K562 (cell line): ENCODE data around the gene THOC1. TPM values are rescaled to one million over a fixed set of nuclear protein-coding genes. Genes with fewer than 3 reads are reported as not detected.
A peak's percentile ranks its signal among the peaks of the same experiment; 100 is the strongest.
"Not testable (repeated sequence)": the region's sequence is repeated elsewhere in the genome, so short reads cannot be mapped to it uniquely, and the experiment has no call there.

Experiments
- ATAC-seq: fragments of 200-7000 bp; cut with Tn5 transposase; 3 replicates; pipeline ENCODE4 v1.9.1; 2020; ENCODE audit warnings: moderate library complexity
- BruUV-seq: library from RNA; stranded (reverse); fragments of 400-500 nt; replicated peaks from 2 replicates; lab custom pipeline; 2021; lab: Mats Ljungman, UMichigan
- CTCF ChIA-PET: fragments of 300-600 bp; formaldehyde crosslinking; extraction: SDS; loops from one replicate; lab custom pipeline; 2021; ENCODE audit warnings: low intra/inter-chr PET ratio; lab: Yijun Ruan, JAX
- POLR2A ChIA-PET: fragments of 300-600, 350-650 bp; sonication (Branson Sonifier 250); formaldehyde crosslinking; extraction: SDS; loops from one replicate; lab custom pipeline; 2021; ENCODE audit warnings: antibody characterized with exemption, inconsistent platforms; lab: Yijun Ruan, JAX
- DNase-seq, 4 experiments: peaks; one replicate each; pipeline versions ENCODE4 v3.0.0 to v3.0.0-alpha.2; 2011 to 2018; ENCODE audit warnings: low spot score in 3 of 4, mixed read lengths in 3 of 4; ENCODE audit errors: extremely low read depth in 1 of 4
- FAIRE-seq: peaks from 2 replicates; lab custom pipeline; 2011; peaks lifted over from hg19 to GRCh38; lab: Jason Lieb, UNC
- H2AFZ ChIP-seq: 2 replicates; pipeline ENCODE4 v1.6.0; 2011; ENCODE audit warnings: low read depth, low read length, control low read depth, inconsistent platforms
- H3K27ac ChIP-seq: fragments of 200-600 bp; 3 replicates; pipeline ENCODE4 v1.8.0; 2011; ENCODE audit warnings: low read depth, mild to moderate bottlenecking, control low read depth, inconsistent platforms, low read length, moderate library complexity, mixed read lengths; ENCODE audit errors: extremely low read depth
- H3K27me3 ChIP-seq, 2 experiments: fragments of 300-600 bp in 1 of 2; 2 replicates in 1 of 2; 3 replicates in 1 of 2; pipeline versions ENCODE4 v1.6.0 to v1.8.0; 2011; ENCODE audit warnings: inconsistent platforms in 2 of 2, low read length in 2 of 2, mild to moderate bottlenecking in 1 of 2, mixed read lengths in 1 of 2, moderate library complexity in 1 of 2; ENCODE audit not compliant: control insufficient read depth in 2 of 2, insufficient read depth in 2 of 2
- H3K36me3 ChIP-seq: fragments of 300-600 bp; 3 replicates; pipeline ENCODE4 v1.8.0; 2011; ENCODE audit warnings: mild to moderate bottlenecking, low read length, inconsistent platforms; ENCODE audit not compliant: control insufficient read depth, insufficient read depth
- H3K4me1 ChIP-seq, 2 experiments: fragments of 200-600 bp in 1 of 2; replicated peaks in 1 of 2; 2 replicates in 1 of 2; 3 replicates in 1 of 2; pipeline versions ENCODE4 v1.5.1 to v1.8.0; 2011; ENCODE audit warnings: inconsistent platforms in 2 of 2, low read length in 2 of 2, mild to moderate bottlenecking in 1 of 2, mixed read lengths in 1 of 2, moderate library complexity in 1 of 2; ENCODE audit not compliant: control insufficient read depth in 2 of 2, insufficient read depth in 2 of 2
- H3K4me2 ChIP-seq: 2 replicates; pipeline ENCODE4 v1.6.1; 2011; ENCODE audit warnings: low read length, control low read depth, inconsistent platforms, mixed read lengths; ENCODE audit not compliant: insufficient read depth
- H3K4me3 ChIP-seq: fragments of 200-600 bp; sonication (generic), shearing (Covaris generic); 2 replicates; pipeline ENCODE4 v1.5.1; 2016; ENCODE audit warnings: control low read depth, inconsistent platforms
- H3K79me2 ChIP-seq: fragments of 200-600 bp; 3 replicates; pipeline ENCODE4 v1.8.0; 2011; ENCODE audit warnings: low read length, inconsistent platforms; ENCODE audit not compliant: control insufficient read depth, insufficient read depth
- H3K9ac ChIP-seq, 2 experiments: 2 replicates each; pipeline versions ENCODE4 v1.6.0 to v1.6.1; 2011; ENCODE audit warnings: low read depth in 2 of 2, low read length in 2 of 2, control low read depth in 1 of 2, inconsistent platforms in 1 of 2, mild to moderate bottlenecking in 1 of 2, mixed read lengths in 1 of 2; ENCODE audit not compliant: insufficient read depth in 1 of 2
- H3K9me1 ChIP-seq: one replicate; pipeline ENCODE4 v1.6.0; 2011; ENCODE audit warnings: inconsistent platforms, mild to moderate bottlenecking, low read length, moderate library complexity; ENCODE audit not compliant: control insufficient read depth, insufficient read depth
- H3K9me3 ChIP-seq: replicated peaks from 2 replicates; pipeline ENCODE4 v1.5.1; 2011; ENCODE audit warnings: low read depth, low read length, inconsistent platforms; ENCODE audit not compliant: control insufficient read depth, insufficient read depth
- H4K20me1 ChIP-seq: replicated peaks from 2 replicates; pipeline ENCODE4 v1.6.1; 2011; ENCODE audit warnings: low read length, inconsistent platforms, mixed read lengths; ENCODE audit not compliant: control insufficient read depth, insufficient read depth
- BRCA1 ChIP-seq, 2 experiments: fragments of 450-650 bp in 1 of 2; sonication (generic) in 1 of 2; formaldehyde crosslinking in 1 of 2; IDR thresholded peaks; 2 replicates each; pipeline versions ENCODE4 v1.5.0 to v1.6.1; 2017 to 2020; ENCODE audit warnings: mild to moderate bottlenecking in 1 of 2, missing genetic modification reagents in 1 of 2
- CBX1 ChIP-seq: sonication (generic); IDR thresholded peaks from 2 replicates; pipeline ENCODE4 v1.6.1; 2016; ENCODE audit warnings: antibody characterized with exemption, low read depth, mild to moderate bottlenecking
- CHD2 ChIP-seq: IDR thresholded peaks from 2 replicates; pipeline ENCODE4 v1.6.1; 2011; ENCODE audit warnings: low read depth, low read length
- DPF2 ChIP-seq: fragments of 450-650 bp; IDR thresholded peaks from 2 replicates; pipeline ENCODE4 v1.6.1; 2016
- MYNN ChIP-seq, 2 experiments: sonication (generic); formaldehyde crosslinking in 1 of 2; IDR thresholded peaks; 2 replicates each; pipeline versions ENCODE4 v1.5.0 to v1.6.1; 2016 to 2020; ENCODE audit warnings: antibody characterized with exemption in 1 of 2, missing genetic modification reagents in 1 of 2
- NRF1 ChIP-seq, 2 experiments: fragments of 450-650 bp; IDR thresholded peaks in 1 of 2; conservative IDR thresholded peaks in 1 of 2; 2 replicates each; pipeline ENCODE4 v1.6.1; 2014; ENCODE audit warnings: mild to moderate bottlenecking in 2 of 2
- PHF8 ChIP-seq: fragments of 200-600 bp; sonication (generic); IDR thresholded peaks from 2 replicates; pipeline ENCODE4 v1.6.1; 2012; ENCODE audit warnings: mixed run types, mild to moderate bottlenecking, inconsistent platforms, low read length, moderate library complexity, borderline replicate concordance
- RCOR1 ChIP-seq, 2 experiments: IDR thresholded peaks; 2 replicates each; pipeline ENCODE4 v1.6.1; 2012; ENCODE audit warnings: low read depth in 2 of 2, low read length in 2 of 2, borderline replicate concordance in 1 of 2, improper control_type of control experiment in 1 of 2
- RFX1 ChIP-seq: fragments of 450-650 bp; IDR thresholded peaks from 2 replicates; pipeline ENCODE4 v1.6.1; 2016; ENCODE audit warnings: mild to moderate bottlenecking, moderate library complexity
- SMARCA4 ChIP-seq: fragments of 450-650 bp; IDR thresholded peaks from 2 replicates; pipeline ENCODE4 v1.6.1; 2016
- SMARCC2 ChIP-seq: fragments of 450-650 bp; IDR thresholded peaks from 2 replicates; pipeline ENCODE4 v1.6.1; 2017; ENCODE audit warnings: antibody characterized with exemption, moderate library complexity, mild to moderate bottlenecking, low read depth
- TBP ChIP-seq: optimal IDR thresholded peaks from 2 replicates; pipeline ENCODE3; 2011; ENCODE audit warnings: low read depth, low read length, improper control_type of control experiment
- TEAD2 ChIP-seq: fragments of 450-650 bp; IDR thresholded peaks from 2 replicates; pipeline ENCODE4 v1.6.1; 2016; ENCODE audit warnings: missing genetic modification characterization, control low read depth, missing compliant biosample characterization
- USF2 ChIP-seq: sonication (generic); formaldehyde crosslinking; IDR thresholded peaks from 2 replicates; pipeline ENCODE4 v1.5.0; 2020; ENCODE audit warnings: missing genetic modification reagents
- ZC3H4 ChIP-seq: sonication (generic); formaldehyde crosslinking; IDR thresholded peaks from 2 replicates; pipeline ENCODE4 v1.9.0; 2021; ENCODE audit warnings: missing genetic modification reagents, borderline replicate concordance
- WGBS: fragments of 100-300 bp; shearing (Covaris generic); methylation state at CpG from one replicate; pipeline ENCODE4 v1.1.6; 2016; ENCODE audit warnings: low coverage, mixed read lengths; ENCODE audit not compliant: insufficient coverage; ENCODE audit errors: missing lambda C conversion rate; 5-methylcytosine and 5-hydroxymethylcytosine counted together
- in situ Hi-C: fragments of 300-500 bp; cut with MboI; formaldehyde crosslinking; loops from 4 replicates; pipeline ENCODE4 v1.15.0; 2018; ENCODE audit warnings: inconsistent platforms, mixed read lengths
- intact Hi-C: fragments of 100-400 bp; cut with micrococcal nuclease; formaldehyde crosslinking; loops from 2 replicates; pipeline ENCODE4 v1.14.2; 2022
- polyA plus RNA-seq, 8 experiments: library from polyadenylated mRNA; depleted of rRNA in 4 of 8; stranded (reverse) in 5 of 8; unstranded in 3 of 8; fragments of >200 nt; fragmentation: Nextera tagmentation in 2 of 8; fragmentation: Illumina TruSeq in 1 of 8; extraction: Ambion mirVana in 2 of 8; extraction: Trizol in 1 of 8; gene quantifications; 2 replicates each; pipeline versions ENCODE4 v1.2.1 to v1.2.3, GENCODE V29; 2011 to 2014; ENCODE audit warnings: inconsistent platforms in 1 of 8, missing spikeins in 1 of 8
- total RNA-seq, 7 experiments: library from RNA; depleted of rRNA in 6 of 7; stranded (reverse); fragments of >200 nt in 6 of 7; fragmentation: Illumina TruSeq in 2 of 7; extraction: Trizol in 2 of 7; gene quantifications; 2 replicates each; pipeline versions ENCODE4 v1.2.1 to v1.2.3, GENCODE V29; 2011 to 2021; ENCODE audit warnings: low replicate concordance in 1 of 7

THOC1 gene
- total and polyA plus RNA-seq, 9 of the 15 experiments (the other 6 are each of a cell fraction or from before 2014, with no cell fraction given) = 71.1 to 143 (median 107) TPM

GRCh38 chr18:308086-308485, 40.2 kb upstream of the THOC1 start:
- in situ Hi-C loops, DNase-seq, H3K9me3 ChIP-seq, H3K36me3 ChIP-seq, H3K4me2 ChIP-seq, H3K79me2 ChIP-seq, CTCF ChIA-PET, H3K27ac ChIP-seq, ATAC-seq, H3K9me1 ChIP-seq, H3K4me3 ChIP-seq, FAIRE-seq, H4K20me1 ChIP-seq, H3K9ac ChIP-seq, BruUV-seq, POLR2A ChIA-PET, intact Hi-C loops: not testable (repeated sequence)
- peak; percentile 77 for TF ChIP-seq CHD2
- peak; percentile 71 to 72 for TF ChIP-seq NRF1 (conservative IDR thresholded peaks at IDR 0.05 in 1 of 2, IDR thresholded peaks at IDR 0.05 in 1 of 2)
- H3K4me1 ChIP-seq = peaks cover 0 to 19% of the 10 kb centered on the region in 2 experiments; a peak in 4 of 5 replicates
- 10% methylated on average over 4 of the region's 4 CpGs for WGBS
- peaks cover 12 to 19% of the 10 kb centered on the region in 2 experiments for H3K27me3 ChIP-seq
- H2AFZ ChIP-seq = peak overlapping the region; percentile 52; the same call in 1 of the 2 replicates

DNA sequence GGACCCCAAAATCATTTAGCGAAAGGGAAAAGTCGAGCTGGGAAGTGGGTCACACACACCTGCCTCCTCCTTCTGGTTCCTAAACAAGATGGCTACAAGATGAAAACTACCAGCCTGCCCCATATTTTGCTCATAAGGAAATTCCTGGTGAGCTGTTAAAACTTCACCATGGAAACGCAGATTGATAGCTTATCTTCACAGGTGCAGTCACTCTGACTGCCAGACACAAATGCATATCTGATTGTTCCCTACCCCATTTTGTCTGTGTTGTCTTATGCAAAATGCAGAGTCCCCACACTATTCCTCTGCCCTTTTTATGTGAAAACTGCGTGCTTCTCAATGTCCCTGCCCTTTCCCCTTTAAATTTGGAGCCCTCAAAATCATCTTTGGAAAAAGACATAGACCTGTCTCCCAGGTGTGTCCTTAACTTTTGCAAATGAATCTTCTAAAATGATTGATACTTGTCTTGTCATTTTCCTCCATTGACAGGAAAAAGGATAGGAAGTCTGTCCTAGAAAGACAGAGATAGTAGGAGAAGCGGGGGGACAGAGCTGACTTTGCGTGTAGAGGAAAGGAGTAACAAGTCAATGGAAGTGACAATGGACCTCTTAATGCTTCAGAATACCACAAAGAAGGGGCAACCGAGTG, 38.9 kb upstream of the THOC1 start:
- intact Hi-C loops = no loop called here
- no peak overlapping the region for H3K4me3 ChIP-seq
- no peaks in the 10 kb centered on the region for H4K20me1 ChIP-seq
- H3K9ac ChIP-seq = no peak overlapping the region
- H2AFZ ChIP-seq = peak overlapping the region; percentile 51
- CTCF ChIA-PET = no interaction called here
- no peaks in the 10 kb centered on the region for H3K79me2 ChIP-seq
- H3K27ac ChIP-seq = no peak overlapping the region
- BruUV-seq = no TSS peak
- in situ Hi-C loops = no loop called here
- peak; percentile 34; the same call in 2 of the 3 replicates for ATAC-seq
- 12% methylated on average over 7 of the region's 7 CpGs for WGBS
- no peaks in the 10 kb centered on the region for H3K36me3 ChIP-seq
- FAIRE-seq = peak; percentile 48
- H3K4me1 ChIP-seq = peaks cover 0 to 19% of the 10 kb centered on the region in 2 experiments; a peak in 4 of 5 replicates
- DNase-seq = peak in 1 of 4 experiments; percentile 60
- H3K4me2 ChIP-seq = peak overlapping the region; percentile 50
- peaks cover 3 to 10% of the 10 kb centered on the region in 2 experiments; a peak in 2 of 5 replicates for H3K27me3 ChIP-seq
- POLR2A ChIA-PET = interaction anchor here (0.7 to 1.6 kb wide), 6 partner anchors 8 to 374 kb away, joined by 3 to 9 read pairs (median 3); no protein-coding TSS in a partner anchor
- no peaks in the 10 kb centered on the region for H3K9me1 ChIP-seq
- H3K9me3 ChIP-seq = no peaks in the 10 kb centered on the region
- TF ChIP-seq BRCA1 (IDR thresholded peaks at IDR 0.05) (no peak), BRCA1 (CRISPR knock-in tag; IDR thresholded peaks at IDR 0.05) (no peak), USF2 (CRISPR knock-in tag) (no peak), ZC3H4 (CRISPR knock-in tag) (no peak), SMARCA4 (peak; percentile 42; the same call in 1 of the 2 replicates), PHF8 (no peak), MYNN (IDR thresholded peaks at IDR 0.05) (no peak), MYNN (CRISPR knock-in tag; IDR thresholded peaks at IDR 0.05) (no peak), RFX1 (peak; percentile 65), SMARCC2 (no peak), RCOR1 (IDR thresholded peaks at IDR 0.05; ENCODE audit: borderline replicate concordance in 1 of 2, low read depth in 2 of 2, low read length in 2 of 2) (0 out of 4 replicates have a peak, but pooled peaks of 1 of the 2 experiments have one; percentile 30), CBX1 (no peak), DPF2 (peak; percentile 38; the same call in 1 of the 2 replicates), TBP (no peak), TEAD2 (0 out of 2 replicates have a peak, but pooled peaks have one; percentile 5)
